ENCODE results near the gene TOE1. TPM values are rescaled to one million over a fixed set of nuclear protein-coding genes. Genes with fewer than 3 reads are reported as not detected.

The TOE1 gene
- total RNA-seq, 3 donors from 2014 or later (not counting 1 experiment from before 2014, with no cell fraction given): 23.2 to 36.8 (median 28.2) TPM

GRCh38 chr1:45302505-45303150 lies 37.3 kb upstream of the TOE1 start:
- 93% methylated on average over 16 of the region's 16 CpGs for WGBS (ENCODE audit: insufficient coverage)
- no peak for DNase-seq
- intact Hi-C loops (cut with micrococcal nuclease): loop anchor here (1.0 to 5.0 kb wide), 4 partner anchors 188 to 585 kb away; partner anchors contain the start of genes RNU5D-1, TESK2 and UROD
- H3K4me3 ChIP-seq (ENCODE audit: low read length): peak overlapping the region; percentile 84
- peak overlapping the region; percentile 1 to 93 for H3K27ac Mint-ChIP-seq
- no peak overlapping the region for H3K27ac ChIP-seq (ENCODE audit: low read length)
- no peaks in the 10 kb centered on the region for H3K27me3 Mint-ChIP-seq (ENCODE audit: low read depth in 2 of 2)
- H3K4me1 ChIP-seq (ENCODE audit: control insufficient read depth, insufficient read depth, low read length): peaks cover 17% of the 10 kb centered on the region
- no peak for ATAC-seq
- H3K36me3 ChIP-seq (ENCODE audit: control insufficient read depth, insufficient read depth, low read length): no peaks in the 10 kb centered on the region
- peaks cover 9 to 12% of the 10 kb centered on the region in 2 donors for H3K4me1 Mint-ChIP-seq
- H3K9me3 Mint-ChIP-seq: no peaks in the 10 kb centered on the region
- H3K9me3 ChIP-seq (ENCODE audit: control insufficient read depth, insufficient read depth, low read length): no peaks in the 10 kb centered on the region
- H3K4me3 Mint-ChIP-seq: peak overlapping the region; percentile 49
- no peaks in the 10 kb centered on the region for H3K27me3 ChIP-seq (ENCODE audit: control insufficient read depth, insufficient read depth, low read length)
- H3K36me3 Mint-ChIP-seq: no peaks in the 10 kb centered on the region
- no peak for TF ChIP-seq CTCF (IDR thresholded peaks at IDR 0.05)

GRCh38 chr1:45303520-45304310 lies 36.3 kb upstream of the TOE1 start:
- H3K36me3 Mint-ChIP-seq: no peaks in the 10 kb centered on the region
- peak overlapping the region; percentile 91 for H3K4me3 Mint-ChIP-seq
- Histone ChIP-seq H3K4me1 (ENCODE audit: control insufficient read depth, insufficient read depth, low read length) (peaks cover 17% of the 10 kb centered on the region), H3K4me3 (ENCODE audit: low read length) (peak overlapping the region; percentile 84), H3K36me3 (ENCODE audit: control insufficient read depth, insufficient read depth, low read length) (no peaks in the 10 kb centered on the region), H3K27me3 (ENCODE audit: control insufficient read depth, insufficient read depth, low read length) (no peaks in the 10 kb centered on the region), H3K27ac (ENCODE audit: low read length) (peak overlapping the region; percentile 93), H3K9me3 (ENCODE audit: control insufficient read depth, insufficient read depth, low read length) (no peaks in the 10 kb centered on the region)
- intact Hi-C loops (cut with micrococcal nuclease): loop anchor here (1.0 to 5.0 kb wide), 5 partner anchors 37 to 586 kb away; partner anchors contain the start of genes MUTYH, RNU5D-1, TESK2 and TOE1
- H3K9me3 Mint-ChIP-seq: no peaks in the 10 kb centered on the region
- H3K4me1 Mint-ChIP-seq: peaks cover 9 to 12% of the 10 kb centered on the region in 2 donors
- peak overlapping the region; percentile 91 to 93 for H3K27ac Mint-ChIP-seq
- TF ChIP-seq CTCF (IDR thresholded peaks at IDR 0.05): peak; percentile 70
- under 1% methylated on average over 68 of the region's 68 CpGs for WGBS (ENCODE audit: insufficient coverage)
- peak; percentile 84 to 95 (median 87) for ATAC-seq
- H3K27me3 Mint-ChIP-seq (ENCODE audit: low read depth in 2 of 2): no peaks in the 10 kb centered on the region
- peak; percentile 79 to 98 for DNase-seq

- no peak for TF ChIP-seq CTCF (IDR thresholded peaks at IDR 0.05)
- peak in 1 of 2 donors; percentile 26 for DNase-seq
- Histone ChIP-seq H3K36me3 (ENCODE audit: control insufficient read depth, insufficient read depth, low read length) (no peaks in the 10 kb centered on the region), H3K9me3 (ENCODE audit: control insufficient read depth, insufficient read depth, low read length) (no peaks in the 10 kb centered on the region), H3K4me3 (ENCODE audit: low read length) (peak overlapping the region; percentile 84), H3K27ac (ENCODE audit: low read length) (peak overlapping the region; percentile 93), H3K4me1 (ENCODE audit: control insufficient read depth, insufficient read depth, low read length) (peaks cover 17% of the 10 kb centered on the region), H3K27me3 (ENCODE audit: control insufficient read depth, insufficient read depth, low read length) (no peaks in the 10 kb centered on the region)
- Mint-ChIP-seq H3K4me3 (peak overlapping the region; percentile 91), H3K9me3 (no peaks in the 10 kb centered on the region), H3K27me3 (ENCODE audit: low read depth in 2 of 2) (no peaks in the 10 kb centered on the region), H3K36me3 (no peaks in the 10 kb centered on the region), H3K4me1 (peaks cover 9 to 12% of the 10 kb centered on the region in 2 donors), H3K27ac (peak overlapping the region; percentile 91 to 93)
- intact Hi-C loops (cut with micrococcal nuclease): loop anchor here (2.0 to 5.0 kb wide), 3 partner anchors 36 to 587 kb away; partner anchors contain the start of genes MUTYH, RNU5D-1 and TOE1
- WGBS (ENCODE audit: insufficient coverage): 43% methylated on average over 13 of the region's 15 CpGs
- no peak for ATAC-seq
Observed at GRCh38 chr1:45304311-45305081, 35.5 kb upstream of the TOE1 start.

Measured in natural killer cell (primary cell).